H1 (cell line): Measurements from ENCODE around the gene TGM4. TPM values are rescaled to one million over a fixed set of nuclear protein-coding genes. Genes with fewer than 3 reads are reported as not detected.

Experiments used
- CTCF ChIA-PET: fragments of 300-600 bp; sonication (Branson Sonifier 250); formaldehyde crosslinking; loops from one replicate; lab custom pipeline; 2021; ENCODE audit not compliant: partially characterized antibody; lab: Charles Lee
- POLR2A ChIA-PET: fragments of 300-600 bp; sonication (Branson Sonifier 250); formaldehyde crosslinking; loops from one replicate; lab custom pipeline; 2021; ENCODE audit warnings: inconsistent platforms; ENCODE audit not compliant: partially characterized antibody; lab: Charles Lee
- DNase-seq, 2 experiments: peaks; one replicate each; pipeline versions ENCODE4 v3.0.0 to v3.0.0-alpha.2; 2010 to 2022; ENCODE audit warnings: low spot score in 2 of 2, low read depth in 1 of 2, mixed read lengths in 1 of 2
- FAIRE-seq: peaks from 2 replicates; lab custom pipeline; 2011; peaks lifted over from hg19 to GRCh38; lab: Jason Lieb, UNC
- H2AFZ ChIP-seq: 2 replicates; pipeline ENCODE4 v1.8.1; 2012; ENCODE audit warnings: low read length, inconsistent platforms
- H2AK5ac ChIP-seq: 2 replicates; pipeline ENCODE4 v1.6.1; 2013; ENCODE audit warnings: low read depth, low read length
- H2BK120ac ChIP-seq: replicated peaks from 2 replicates; pipeline ENCODE3; 2013; ENCODE audit warnings: low read depth, low read length, inconsistent platforms
- H2BK12ac ChIP-seq: 2 replicates; pipeline ENCODE4 v1.6.1; 2013; ENCODE audit warnings: low read depth, low read length
- H2BK15ac ChIP-seq: 2 replicates; pipeline ENCODE4 v1.6.1; 2013; ENCODE audit warnings: low read length
- H2BK20ac ChIP-seq: 2 replicates; pipeline ENCODE4 v1.6.1; 2013; ENCODE audit warnings: low read length
- H2BK5ac ChIP-seq: 2 replicates; pipeline ENCODE4 v1.6.1; 2013; ENCODE audit warnings: low read depth, low read length
- H3K14ac ChIP-seq: 2 replicates; pipeline ENCODE4 v1.6.1; 2013; ENCODE audit warnings: inconsistent platforms; ENCODE audit not compliant: insufficient read length
- H3K18ac ChIP-seq: 2 replicates; pipeline ENCODE4 v1.6.1; 2013; ENCODE audit warnings: low read length; ENCODE audit errors: extremely low read depth
- H3K23ac ChIP-seq: 2 replicates; pipeline ENCODE4 v1.6.1; 2013; ENCODE audit warnings: inconsistent platforms; ENCODE audit not compliant: insufficient read length
- H3K23me2 ChIP-seq: 2 replicates; pipeline ENCODE4 v1.6.1; 2013; ENCODE audit warnings: low read depth, low read length
- H3K27ac ChIP-seq: 2 replicates; pipeline ENCODE4 v1.6.1; 2011; ENCODE audit warnings: low read depth, low read length, inconsistent platforms
- H3K27me3 ChIP-seq, 4 experiments: replicated peaks in 1 of 4; 1 replicate in 1 of 4; 2 replicates in 3 of 4; pipeline versions ENCODE4 v1.6.1 to v1.8.1; 2011 to 2013; ENCODE audit warnings: low read length in 3 of 4, mild to moderate bottlenecking in 3 of 4, inconsistent platforms in 2 of 4, mixed read lengths in 2 of 4, moderate library complexity in 1 of 4; ENCODE audit not compliant: control insufficient read depth in 3 of 4, insufficient read depth in 3 of 4; ENCODE audit errors: extremely low read depth in 1 of 4
- H3K36me3 ChIP-seq, 4 experiments: 2 replicates each; pipeline versions ENCODE4 v1.6.1 to v1.8.1; 2011 to 2013; ENCODE audit warnings: mild to moderate bottlenecking in 4 of 4, low read length in 3 of 4, moderate library complexity in 2 of 4, control low read depth in 1 of 4, inconsistent platforms in 1 of 4; ENCODE audit not compliant: insufficient read depth in 4 of 4, control insufficient read depth in 2 of 4
- H3K4ac ChIP-seq: replicated peaks from 2 replicates; pipeline ENCODE3; 2013; ENCODE audit warnings: low read length, low read depth, mixed read lengths, inconsistent platforms; ENCODE audit not compliant: insufficient read length
- H3K4me1 ChIP-seq, 4 experiments: replicated peaks in 1 of 4; 1 replicate in 1 of 4; 2 replicates in 3 of 4; pipeline versions ENCODE4 v1.6.1 to v1.8.1; 2011 to 2013; ENCODE audit warnings: low read length in 3 of 4, inconsistent platforms in 2 of 4, mixed read lengths in 1 of 4; ENCODE audit not compliant: insufficient read depth in 4 of 4, control insufficient read depth in 3 of 4
- H3K4me2 ChIP-seq, 2 experiments: 2 replicates each; pipeline versions ENCODE4 v1.6.1 to v1.8.1; 2011 to 2013; ENCODE audit warnings: low read depth in 2 of 2, low read length in 2 of 2, control low read depth in 1 of 2, inconsistent platforms in 1 of 2, mild to moderate bottlenecking in 1 of 2; ENCODE audit not compliant: insufficient read depth in 1 of 2
- H3K4me3 ChIP-seq, 4 experiments: fragments of 200-600, 300-600 bp in 1 of 4; sonication (generic), shearing (Covaris generic), sonication (Bioruptor Twin) in 1 of 4; 2 replicates each; pipeline versions ENCODE4 v1.5.1 to v1.8.1; 2011 to 2016; ENCODE audit warnings: low read length in 4 of 4, low read depth in 3 of 4, control low read depth in 2 of 4, inconsistent platforms in 2 of 4, mild to moderate bottlenecking in 2 of 4, mixed read lengths in 1 of 4, moderate library complexity in 1 of 4; ENCODE audit not compliant: insufficient read depth in 2 of 4; ENCODE audit errors: extremely low read depth in 1 of 4
- H3K56ac ChIP-seq: replicated peaks from 2 replicates; pipeline ENCODE3; 2013; ENCODE audit warnings: low read depth, mild to moderate bottlenecking, mixed read lengths, low read length, inconsistent platforms; ENCODE audit not compliant: insufficient read length
- H3K79me1 ChIP-seq: 2 replicates; pipeline ENCODE4 v1.6.1; 2013; ENCODE audit warnings: low read depth, low read length, control low read depth
- H3K79me2 ChIP-seq, 2 experiments: 2 replicates each; pipeline versions ENCODE4 v1.6.1 to v1.8.1; 2012 to 2013; ENCODE audit warnings: low read length in 2 of 2, mild to moderate bottlenecking in 2 of 2, inconsistent platforms in 1 of 2; ENCODE audit not compliant: insufficient read depth in 2 of 2, control insufficient read depth in 1 of 2
- H3K9ac ChIP-seq, 4 experiments: replicated peaks in 1 of 4; 1 replicate in 1 of 4; 2 replicates in 3 of 4; pipeline versions ENCODE4 v1.6.1 to v1.8.1; 2011 to 2013; ENCODE audit warnings: low read depth in 3 of 4, low read length in 3 of 4, control low read depth in 2 of 4, mild to moderate bottlenecking in 2 of 4, moderate library complexity in 2 of 4, inconsistent platforms in 1 of 4; ENCODE audit errors: extremely low read depth in 1 of 4
- H3K9me3 ChIP-seq, 2 experiments: 2 replicates each; pipeline versions ENCODE4 v1.6.1 to v1.8.1; 2012 to 2013; ENCODE audit warnings: mild to moderate bottlenecking in 2 of 2, moderate library complexity in 2 of 2, control low read depth in 1 of 2, inconsistent platforms in 1 of 2, low read depth in 1 of 2, low read length in 1 of 2, mixed read lengths in 1 of 2; ENCODE audit not compliant: insufficient read depth in 2 of 2
- H4K20me1 ChIP-seq, 2 experiments: replicated peaks in 1 of 2; 2 replicates each; pipeline versions ENCODE3 to v1.8.1; 2011 to 2013; ENCODE audit warnings: inconsistent platforms in 2 of 2, low read length in 2 of 2, mild to moderate bottlenecking in 1 of 2; ENCODE audit not compliant: insufficient read depth in 2 of 2, control insufficient read depth in 1 of 2
- H4K5ac ChIP-seq: 2 replicates; pipeline ENCODE4 v1.6.1; 2013; ENCODE audit warnings: low read length, low read depth, mixed read lengths, inconsistent platforms; ENCODE audit not compliant: insufficient read length
- H4K8ac ChIP-seq: 2 replicates; pipeline ENCODE4 v1.8.0; 2013; ENCODE audit warnings: mild to moderate bottlenecking, moderate library complexity, low read length, inconsistent platforms; ENCODE audit not compliant: insufficient read depth; ENCODE audit errors: extremely low read depth
- H4K91ac ChIP-seq: replicated peaks from 2 replicates; pipeline ENCODE3; 2013; ENCODE audit warnings: low read length, mixed read lengths, inconsistent platforms; ENCODE audit not compliant: insufficient read length
- ASH2L ChIP-seq: fragments of 200-600, 300-600 bp; sonication (generic); IDR thresholded peaks from one replicate; pipeline ENCODE4 v1.7.1; 2017; ENCODE audit warnings: low read length
- CTCF ChIP-seq, 3 experiments: IDR thresholded peaks; 1 replicate in 2 of 3; 2 replicates in 1 of 3; pipeline versions ENCODE4 v1.5.1 to v1.6.1; 2011; ENCODE audit warnings: low read length in 3 of 3, mild to moderate bottlenecking in 3 of 3, inconsistent platforms in 2 of 3, low read depth in 1 of 3, moderate library complexity in 1 of 3; ENCODE audit not compliant: insufficient read depth in 1 of 3; ENCODE audit errors: control extremely low read depth in 1 of 3
- HDAC2 ChIP-seq, 2 experiments: fragments of 300-600 bp in 1 of 2; sonication (generic) in 1 of 2; IDR thresholded peaks; 2 replicates each; pipeline ENCODE4 v1.6.1; 2011 to 2012; ENCODE audit warnings: low read depth in 2 of 2, low read length in 2 of 2, mild to moderate bottlenecking in 2 of 2, moderate library complexity in 2 of 2, borderline replicate concordance in 1 of 2, inconsistent platforms in 1 of 2
- KDM1A ChIP-seq: fragments of 200-600, 300-600 bp; sonication (generic); IDR thresholded peaks from 2 replicates; pipeline ENCODE4 v1.7.1; 2016; ENCODE audit warnings: mild to moderate bottlenecking, low read length, borderline replicate concordance
- RAD21 ChIP-seq, 2 experiments: IDR thresholded peaks in 1 of 2; conservative IDR thresholded peaks in 1 of 2; 2 replicates each; pipeline ENCODE4 v1.6.1; 2011; ENCODE audit warnings: low read depth in 2 of 2, low read length in 2 of 2, improper control_type of control experiment in 1 of 2, inconsistent platforms in 1 of 2, mild to moderate bottlenecking in 1 of 2, moderate library complexity in 1 of 2
- RBBP5 ChIP-seq: IDR thresholded peaks from 2 replicates; pipeline ENCODE4 v1.7.1; 2012; ENCODE audit warnings: low read depth, mild to moderate bottlenecking, inconsistent platforms, low read length, moderate library complexity, borderline replicate concordance
- RNF2 ChIP-seq: fragments of 200-900, 300-1000 bp; sonication (generic); IDR thresholded peaks from 2 replicates; pipeline ENCODE4 v1.7.1; 2016; ENCODE audit warnings: borderline replicate concordance, low read depth, mild to moderate bottlenecking, antibody characterized with exemption, low read length; ENCODE audit not compliant: poor library complexity, severe bottlenecking; ENCODE audit errors: missing control alignments
- SIN3A ChIP-seq, 2 experiments: IDR thresholded peaks in 1 of 2; conservative IDR thresholded peaks in 1 of 2; 2 replicates each; pipeline ENCODE4 v1.6.1; 2011 to 2012; ENCODE audit warnings: low read length in 2 of 2, improper control_type of control experiment in 1 of 2, low read depth in 1 of 2, mild to moderate bottlenecking in 1 of 2
- SIX5 ChIP-seq: IDR thresholded peaks from 2 replicates; pipeline ENCODE4 v1.6.1; 2011; ENCODE audit warnings: mild to moderate bottlenecking, low read depth, low read length
- WGBS, 2 experiments: shearing (Covaris generic) in 1 of 2; methylation state at CpG; one replicate each; pipeline versions ENCODE4 v1.1.6 to v1.1.7; 2013 to 2015; ENCODE audit warnings: low lambda C conversion rate in 2 of 2, mixed read lengths in 2 of 2, inconsistent platforms in 1 of 2, low coverage in 1 of 2, missing lambda C conversion rate in 1 of 2; ENCODE audit not compliant: insufficient replicate concordance in 2 of 2, insufficient coverage in 1 of 2, insufficient read length in 1 of 2; ENCODE audit errors: extremely low coverage in 1 of 2, missing lambda C conversion rate in 1 of 2; 5-methylcytosine and 5-hydroxymethylcytosine counted together
- polyA plus RNA-seq, 7 experiments: library from polyadenylated mRNA; depleted of rRNA in 3 of 7; stranded (reverse) in 5 of 7; unstranded in 2 of 7; fragments of >200 nt in 5 of 7; fragments of 200-250 nt in 2 of 7; gene quantifications; 1 replicate in 5 of 7; 2 replicates in 1 of 7; 4 replicates in 1 of 7; pipeline versions ENCODE4 v1.2.1 to v1.2.3, GENCODE V29; 2011 to 2013; ENCODE audit warnings: missing spikeins in 2 of 7, mixed read lengths in 2 of 7
- total RNA-seq: library from RNA; stranded (reverse); fragmentation: NEBNext Ultra II Directional; extraction: Animal tissue kit (Norgen Biotek cat#: 25700); gene quantifications from 2 replicates; pipeline ENCODE4 v1.2.1, GENCODE V29; 2021

The TGM4 gene
- total and polyA plus RNA-seq, 2 of the 8 experiments (the other 6 are each of a cell fraction or from before 2014, with no cell fraction given) = 0.02 TPM; not detected in 1

GRCh38 chr3:44914936-44915335, 40.5 kb downstream of the TGM4 start:
- CTCF ChIA-PET = interaction anchor here (0.5 to 6.3 kb wide), 37 partner anchors 9 to 596 kb away, joined by 3 to 69 read pairs (median 5); partner anchors contain the start of genes EXOSC7 and TMEM42
- WGBS, 2 experiments = 90% methylated on average over 4 of the region's 4 CpGs; no CpG with 5 or more reads in 1 of the 2 experiments
- no peak overlapping the region for H4K5ac ChIP-seq
- TF ChIP-seq RBBP5 = no peak
- TF ChIP-seq SIX5 = no peak
- no peak for TF ChIP-seq HDAC2 (IDR thresholded peaks at IDR 0.05; ENCODE audit: borderline replicate concordance in 1 of 2, low read depth in 2 of 2, low read length in 2 of 2)
- no peak for TF ChIP-seq RNF2
- TF ChIP-seq CTCF (IDR thresholded peaks at IDR 0.05; ENCODE audit: control extremely low read depth in 1 of 3, insufficient read depth in 1 of 3, low read depth in 1 of 3, low read length in 3 of 3) = peak; percentile 56 to 62 (median 56)
- no peak for TF ChIP-seq KDM1A
- TF ChIP-seq SIN3A (conservative IDR thresholded peaks at IDR 0.05 in 1 of 2, IDR thresholded peaks at IDR 0.05 in 1 of 2; ENCODE audit: low read depth in 1 of 2, low read length in 2 of 2) = no peak
- no peak for TF ChIP-seq ASH2L
- peak; percentile 42; a peak in 3 of 4 replicates for TF ChIP-seq RAD21 (IDR thresholded peaks at IDR 0.05 in 1 of 2, conservative IDR thresholded peaks at IDR 0.05 in 1 of 2; ENCODE audit: low read depth in 2 of 2, low read length in 2 of 2)

More at GRCh38 chr3:44914936-44915335, 40.5 kb downstream of the TGM4 start:
- Histone ChIP-seq H3K18ac (no peak overlapping the region), H4K8ac (no peak overlapping the region), H3K27me3 (no peaks in the 10 kb centered on the region), H3K9ac (no peak overlapping the region), H3K79me1 (no peaks in the 10 kb centered on the region), H3K4me3 (no peak overlapping the region), H3K27ac (no peak overlapping the region), H3K79me2 (no peaks in the 10 kb centered on the region), H4K20me1 (no peaks in the 10 kb centered on the region), H2BK120ac (no peak overlapping the region), H3K4ac (no peak overlapping the region), H3K4me1 (peaks cover 0 to 2% (median 0%) of the 10 kb centered on the region in 4 experiments; a peak in 1 of 7 replicates), H3K23me2 (no peaks in the 10 kb centered on the region), H3K56ac (no peak overlapping the region), H3K4me2 (no peak overlapping the region), H2BK12ac (no peak overlapping the region), H2AFZ (no peak overlapping the region), H2BK20ac (no peak overlapping the region), H2BK5ac (no peak overlapping the region), H4K91ac (no peak overlapping the region), H3K23ac (no peak overlapping the region), H3K9me3 (peaks cover 0 to 3% of the 10 kb centered on the region in 2 experiments; a peak in 1 of 4 replicates), H3K36me3 (no peaks in the 10 kb centered on the region), H3K14ac (no peak overlapping the region), H2BK15ac (no peak overlapping the region), H2AK5ac (no peak overlapping the region)
- DNase-seq (no peak), FAIRE-seq (no peak)
- POLR2A ChIA-PET = interaction anchor here (1.0 to 1.5 kb wide), 3 partner anchors 10 to 60 kb away, joined by 3 to 5 read pairs (median 3); partner anchors contain the start of gene ZDHHC3
